ENCODE measurements around the gene ITCH. TPM values are rescaled to one million over a fixed set of nuclear protein-coding genes. Genes with fewer than 3 reads are reported as not detected.

ITCH gene
- total RNA-seq, 4 donors from 2014 or later, result 37.4 to 48.4 (median 43.4) TPM

- H3K4me1 ChIP-seq, result peaks cover 33% of the 10 kb centered on the region
- H3K27ac ChIP-seq, result no peak overlapping the region
- 64% methylated on average over 4 of the region's 4 CpGs for WGBS
- H3K36me3 ChIP-seq, result peaks cover 24% of the 10 kb centered on the region
- TF ChIP-seq POLR2AphosphoS5 (IDR thresholded peaks at IDR 0.05), result no peak
- TF ChIP-seq EP300 (IDR thresholded peaks at IDR 0.05), result no peak
- no peak for TF ChIP-seq CTCF (IDR thresholded peaks at IDR 0.05)
- TF ChIP-seq POLR2A (IDR thresholded peaks at IDR 0.05), result no peak
- H3K27me3 ChIP-seq, result no peaks in the 10 kb centered on the region
- no peaks in the 10 kb centered on the region for H3K9me3 ChIP-seq
- no peak for DNase-seq (ENCODE audit: low spot score in 2 of 2)
- no peak overlapping the region for H3K4me3 ChIP-seq
These were observed 5.5 kb downstream of the ITCH start for GRCh38 chr20:34368547-34368946.

DNA sequence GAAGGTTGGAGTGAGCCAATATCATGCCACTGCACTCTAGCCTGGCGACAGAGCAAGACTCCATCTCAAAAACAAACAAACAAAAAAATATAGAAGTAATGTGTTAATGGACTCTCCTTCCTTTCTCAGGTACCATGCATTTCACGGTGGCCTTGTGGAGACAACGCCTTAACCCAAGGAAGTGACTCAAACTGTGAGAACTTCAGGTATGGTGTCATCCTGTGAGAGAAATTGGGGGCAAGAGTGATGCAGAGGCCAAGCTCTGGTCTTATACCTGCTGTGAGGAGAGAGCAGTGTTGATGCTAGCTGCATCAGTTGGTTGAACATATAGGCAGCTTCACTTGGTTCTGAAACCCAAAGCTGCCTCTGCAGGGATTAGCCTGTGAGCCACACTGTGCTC is 6.2 kb downstream of the ITCH start:
- peak in 1 of 2 donors; percentile 19 for DNase-seq (ENCODE audit: low spot score in 2 of 2)
- H3K27me3 ChIP-seq, result no peaks in the 10 kb centered on the region

DNA sequence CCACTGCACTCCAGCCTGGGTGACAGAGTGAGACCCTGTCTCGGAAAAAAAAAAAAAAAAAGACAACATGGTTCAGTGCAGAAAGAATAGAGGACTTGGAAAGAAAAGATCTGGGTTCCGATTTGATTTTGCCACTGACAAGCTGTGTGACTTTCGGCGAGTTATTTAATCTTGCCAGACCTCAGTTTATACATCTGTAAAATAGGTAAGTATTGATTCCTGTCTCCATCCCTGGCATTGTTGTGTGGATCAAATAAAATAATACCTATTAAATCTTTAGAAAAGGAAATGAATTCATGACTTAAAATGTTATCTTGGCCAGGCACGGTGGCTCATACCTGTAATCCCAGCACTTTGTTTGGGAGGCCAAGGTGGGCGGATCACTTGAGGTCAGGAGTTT is 7.0 kb downstream of the ITCH start:
- Histone ChIP-seq H3K36me3 (peaks cover 31% of the 10 kb centered on the region), H3K27me3 (no peaks in the 10 kb centered on the region), H3K4me3 (no peak overlapping the region), H3K27ac (no peak overlapping the region), H3K4me1 (peaks cover 27% of the 10 kb centered on the region), H3K9me3 (no peaks in the 10 kb centered on the region)
- over 99% methylated on average over 6 of the region's 6 CpGs for WGBS
- no peak for DNase-seq (ENCODE audit: low spot score in 2 of 2)
- no peak for TF ChIP-seq POLR2AphosphoS5 (IDR thresholded peaks at IDR 0.05)
- no peak for TF ChIP-seq EP300 (IDR thresholded peaks at IDR 0.05)
- TF ChIP-seq CTCF (IDR thresholded peaks at IDR 0.05), result no peak
- no peak for TF ChIP-seq POLR2A (IDR thresholded peaks at IDR 0.05)

More for the DNA sequence above, 6.2 kb downstream of the ITCH start:
- H3K9me3 ChIP-seq, result no peaks in the 10 kb centered on the region
- no peak overlapping the region for H3K27ac ChIP-seq
- H3K36me3 ChIP-seq, result peaks cover 25% of the 10 kb centered on the region
- no peak overlapping the region for H3K4me3 ChIP-seq
- peaks cover 31% of the 10 kb centered on the region for H3K4me1 ChIP-seq
- WGBS, result 68% methylated on average over 3 of the region's 3 CpGs
- TF ChIP-seq CTCF (IDR thresholded peaks at IDR 0.05) (no peak), EP300 (IDR thresholded peaks at IDR 0.05) (no peak), POLR2A (IDR thresholded peaks at IDR 0.05) (no peak), POLR2AphosphoS5 (IDR thresholded peaks at IDR 0.05) (no peak)

DNA sequence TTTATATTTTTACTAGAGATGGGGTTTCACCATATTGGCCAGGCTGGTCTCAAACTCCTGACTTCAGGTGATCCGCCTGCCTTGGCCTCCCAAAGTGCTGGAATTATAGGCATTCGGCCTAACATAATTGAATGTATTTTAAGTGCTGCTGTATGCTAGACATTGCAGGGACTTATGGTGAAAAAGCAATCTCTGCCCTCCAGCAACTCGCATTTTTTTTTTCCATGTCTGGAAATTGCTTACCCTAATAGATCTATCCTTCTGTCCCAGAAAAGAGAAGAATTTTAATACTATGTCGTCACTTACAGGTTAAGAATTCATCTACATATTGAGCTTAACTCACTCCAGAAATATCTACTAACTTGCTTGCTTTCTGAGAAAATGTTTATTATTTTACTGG is 10.4 kb downstream of the ITCH start:
- no peak for DNase-seq (ENCODE audit: low spot score in 2 of 2)
- H3K27me3 ChIP-seq, result no peaks in the 10 kb centered on the region
- no peaks in the 10 kb centered on the region for H3K9me3 ChIP-seq
- H3K27ac ChIP-seq, result no peak overlapping the region
- peaks cover 31% of the 10 kb centered on the region for H3K36me3 ChIP-seq
- TF ChIP-seq POLR2A (IDR thresholded peaks at IDR 0.05) (no peak), POLR2AphosphoS5 (IDR thresholded peaks at IDR 0.05) (no peak), EP300 (IDR thresholded peaks at IDR 0.05) (no peak), CTCF (IDR thresholded peaks at IDR 0.05) (no peak)
- 73% methylated on average over 4 of the region's 4 CpGs for WGBS
- H3K4me1 ChIP-seq, result no peaks in the 10 kb centered on the region
- no peak overlapping the region for H3K4me3 ChIP-seq

DNA sequence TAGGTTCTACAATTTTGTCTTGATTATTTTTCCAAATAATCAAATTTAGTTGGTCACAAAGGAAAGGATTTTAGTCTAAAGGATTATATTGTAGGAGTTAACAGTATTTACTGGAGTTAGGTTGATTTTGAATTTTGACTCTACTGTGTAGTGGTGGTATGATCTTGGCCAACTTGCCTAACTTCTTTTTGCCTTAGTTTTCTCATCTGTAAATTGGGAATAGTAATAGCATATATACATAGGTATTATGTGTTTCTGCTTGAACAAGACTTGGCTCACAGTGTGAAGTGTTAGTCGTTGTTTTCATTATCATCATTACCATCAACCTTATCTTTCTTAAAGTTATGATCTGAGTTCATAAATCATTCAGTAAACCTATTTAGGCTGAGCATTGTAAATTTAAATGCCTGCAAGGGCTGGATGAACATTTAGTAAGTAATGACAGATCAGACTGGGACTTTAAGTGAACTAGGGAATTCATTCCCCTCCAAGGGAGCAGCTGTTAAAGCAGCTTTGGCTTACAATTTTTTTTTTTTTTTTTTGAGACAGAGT is 11.2 kb downstream of the ITCH start:
- 52% methylated on average over 1 of the region's 1 CpG for WGBS
- TF ChIP-seq POLR2AphosphoS5 (IDR thresholded peaks at IDR 0.05) (no peak), POLR2A (IDR thresholded peaks at IDR 0.05) (no peak), CTCF (IDR thresholded peaks at IDR 0.05) (no peak), EP300 (IDR thresholded peaks at IDR 0.05) (no peak)
- Histone ChIP-seq H3K27ac (no peak overlapping the region), H3K27me3 (no peaks in the 10 kb centered on the region), H3K4me3 (no peak overlapping the region), H3K4me1 (peaks cover 5% of the 10 kb centered on the region), H3K36me3 (peaks cover 30% of the 10 kb centered on the region), H3K9me3 (no peaks in the 10 kb centered on the region)
- DNase-seq (ENCODE audit: low spot score in 2 of 2), result no peak
